Body of pancreas (tissue), 4 donors: ENCODE measurements around the gene VRK1. TPM values are rescaled to one million over a fixed set of nuclear protein-coding genes. Genes with fewer than 3 reads are reported as not detected.

Experiments used
- ATAC-seq: fragments of 150-250 bp; one replicate; pipeline ENCODE4 v1.9.1; 2016
- DNase-seq, 4 donors: peaks; one replicate each; pipeline ENCODE4 v3.0.0-alpha.2; 2019
- H3K27ac ChIP-seq, 4 donors: fragments of 200-600 bp; sonication (generic); 1 replicate in 3 of 4; 2 replicates in 1 of 4; pipeline versions ENCODE4 v1.5.1 to v1.6.1; 2016 to 2019; ENCODE audit warnings: mild to moderate bottlenecking in 1 of 4, mixed read lengths in 1 of 4, moderate library complexity in 1 of 4
- H3K27me3 ChIP-seq, 2 donors: fragments of 200-600 bp; sonication (generic); one replicate each; pipeline ENCODE4 v1.6.0; 2016; ENCODE audit warnings: mild to moderate bottlenecking in 1 of 2
- H3K36me3 ChIP-seq, 2 donors: fragments of 200-600 bp; sonication (generic); replicated peaks in 1 of 2; 2 replicates each; pipeline ENCODE4 v1.5.1; 2016; ENCODE audit warnings: low read depth in 2 of 2; ENCODE audit not compliant: insufficient read depth in 1 of 2
- H3K4me1 ChIP-seq: fragments of 200-600 bp; sonication (generic); one replicate; pipeline ENCODE4 v1.6.0; 2016
- H3K4me3 ChIP-seq, 2 donors: fragments of 200-600 bp; sonication (generic); 1 replicate in 1 of 2; 2 replicates in 1 of 2; pipeline ENCODE4 v1.5.1; 2016 to 2019
- H3K9me3 ChIP-seq, 3 donors: fragments of 200-600 bp; sonication (generic); 1 replicate in 2 of 3; 2 replicates in 1 of 3; pipeline ENCODE4 v1.5.1; 2016
- POLR2A ChIP-seq, 3 donors: fragments of 450-650 bp; IDR thresholded peaks; one replicate each; pipeline ENCODE4 v1.6.1; 2016; ENCODE audit warnings: antibody characterized with exemption in 3 of 3, mild to moderate bottlenecking in 2 of 3
- WGBS, 2 donors: methylation state at CpG; one replicate each; pipeline ENCODE4 v1.1.5; 2017; 5-methylcytosine and 5-hydroxymethylcytosine counted together
- intact Hi-C: fragments of 100-400 bp; cut with DNase I; formaldehyde crosslinking; loops from one replicate; pipeline ENCODE4 v1.15.1; 2023
- total RNA-seq, 2 donors: library from RNA; depleted of rRNA; stranded (reverse); fragments of >200 nt; gene quantifications; one replicate each; pipeline ENCODE4 v1.1.0, GENCODE V29; 2016
- TF ChIP-seq, protein P1 (sequence below), 7 experiments: fragments of 450-650 bp in 4 of 7; fragments of 200-600 bp in 3 of 7; sonication (generic) in 3 of 7; IDR thresholded peaks; one replicate each; pipeline ENCODE4 v1.5.1; 2016 to 2019; ENCODE audit warnings: antibody characterized with exemption in 7 of 7

The VRK1 gene
- total RNA-seq, 2 donors from 2014 or later: 5.6 to 10.4 TPM

DNA sequence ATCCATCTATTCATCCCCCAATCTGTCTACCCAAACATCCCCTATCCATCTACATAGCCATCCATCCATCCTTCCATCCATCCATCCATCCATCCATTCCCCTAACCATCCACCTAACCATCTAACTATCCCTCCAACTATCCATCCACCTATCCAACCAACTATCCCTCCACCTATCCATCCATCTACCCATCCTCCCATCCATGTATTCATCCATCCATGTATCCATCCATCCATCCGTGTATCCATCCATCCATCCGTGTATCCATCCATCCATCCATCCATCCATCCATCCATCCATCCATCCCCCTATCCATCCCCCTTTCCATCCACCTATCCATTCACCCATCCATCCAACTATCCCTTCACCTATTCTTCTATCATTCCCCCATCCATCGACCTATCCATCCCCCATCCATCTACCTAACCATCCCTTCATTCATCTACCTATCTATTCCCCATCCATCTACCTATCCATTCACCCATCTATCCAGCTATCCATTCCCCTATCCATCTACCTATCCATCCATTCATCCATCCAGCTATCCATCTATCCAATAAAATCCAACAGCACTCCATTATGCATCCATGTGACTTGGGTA lies 131.7 kb downstream of the VRK1 start:
- DNase-seq (no peak), ATAC-seq (no peak)
- Histone ChIP-seq H3K27ac (no peak overlapping the region), H3K27me3 (no peaks in the 10 kb centered on the region), H3K9me3 (no peaks in the 10 kb centered on the region), H3K4me3 (no peak overlapping the region), H3K36me3 (no peaks in the 10 kb centered on the region), H3K4me1 (no peaks in the 10 kb centered on the region)
- intact Hi-C loops: no loop called here
- WGBS, 2 donors: 72 to 83% methylated on average over 3 of the region's 3 CpGs
- TF ChIP-seq POLR2A (IDR thresholded peaks at IDR 0.05): no peak
- TF ChIP-seq, protein P1, sequence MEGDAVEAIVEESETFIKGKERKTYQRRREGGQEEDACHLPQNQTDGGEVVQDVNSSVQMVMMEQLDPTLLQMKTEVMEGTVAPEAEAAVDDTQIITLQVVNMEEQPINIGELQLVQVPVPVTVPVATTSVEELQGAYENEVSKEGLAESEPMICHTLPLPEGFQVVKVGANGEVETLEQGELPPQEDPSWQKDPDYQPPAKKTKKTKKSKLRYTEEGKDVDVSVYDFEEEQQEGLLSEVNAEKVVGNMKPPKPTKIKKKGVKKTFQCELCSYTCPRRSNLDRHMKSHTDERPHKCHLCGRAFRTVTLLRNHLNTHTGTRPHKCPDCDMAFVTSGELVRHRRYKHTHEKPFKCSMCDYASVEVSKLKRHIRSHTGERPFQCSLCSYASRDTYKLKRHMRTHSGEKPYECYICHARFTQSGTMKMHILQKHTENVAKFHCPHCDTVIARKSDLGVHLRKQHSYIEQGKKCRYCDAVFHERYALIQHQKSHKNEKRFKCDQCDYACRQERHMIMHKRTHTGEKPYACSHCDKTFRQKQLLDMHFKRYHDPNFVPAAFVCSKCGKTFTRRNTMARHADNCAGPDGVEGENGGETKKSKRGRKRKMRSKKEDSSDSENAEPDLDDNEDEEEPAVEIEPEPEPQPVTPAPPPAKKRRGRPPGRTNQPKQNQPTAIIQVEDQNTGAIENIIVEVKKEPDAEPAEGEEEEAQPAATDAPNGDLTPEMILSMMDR (IDR thresholded peaks at IDR 0.05): no peak

- no peaks in the 10 kb centered on the region for H3K27me3 ChIP-seq
- intact Hi-C loops: no loop called here
- no peaks in the 10 kb centered on the region for H3K9me3 ChIP-seq
- no peak overlapping the region for H3K4me3 ChIP-seq
- TF ChIP-seq POLR2A (IDR thresholded peaks at IDR 0.05): no peak
- TF ChIP-seq, protein P1 (IDR thresholded peaks at IDR 0.05): no peak
- DNase-seq (no peak), ATAC-seq (no peak)
- no peak overlapping the region for H3K27ac ChIP-seq
- 72 to 74% methylated on average over 10 of the region's 10 CpGs for WGBS, 2 donors
- no peaks in the 10 kb centered on the region for H3K4me1 ChIP-seq
- no peaks in the 10 kb centered on the region for H3K36me3 ChIP-seq
Measured at GRCh38 chr14:96929950-96930349, 132.8 kb downstream of the VRK1 start.

GRCh38 chr14:96930526-96930925 lies 133.3 kb downstream of the VRK1 start:
- WGBS, 2 donors: 79% methylated on average over 3 of the region's 3 CpGs
- no peak for ATAC-seq
- TF ChIP-seq POLR2A (IDR thresholded peaks at IDR 0.05): no peak
- TF ChIP-seq, protein P1 (IDR thresholded peaks at IDR 0.05): no peak

More at GRCh38 chr14:96930526-96930925, 133.3 kb downstream of the VRK1 start:
- H3K27ac ChIP-seq: no peak overlapping the region
- no peak for DNase-seq
- H3K27me3 ChIP-seq: no peaks in the 10 kb centered on the region
- no peaks in the 10 kb centered on the region for H3K9me3 ChIP-seq
- intact Hi-C loops: no loop called here
- no peak overlapping the region for H3K4me3 ChIP-seq
- no peaks in the 10 kb centered on the region for H3K4me1 ChIP-seq
- H3K36me3 ChIP-seq: no peaks in the 10 kb centered on the region
